Measurements from ENCODE around the gene MRPL28.
"Not testable (repeated sequence)": the region's sequence is repeated elsewhere in the genome, so short reads cannot be mapped to it uniquely, and the experiment has no call there.

MRPL28 gene

DNA sequence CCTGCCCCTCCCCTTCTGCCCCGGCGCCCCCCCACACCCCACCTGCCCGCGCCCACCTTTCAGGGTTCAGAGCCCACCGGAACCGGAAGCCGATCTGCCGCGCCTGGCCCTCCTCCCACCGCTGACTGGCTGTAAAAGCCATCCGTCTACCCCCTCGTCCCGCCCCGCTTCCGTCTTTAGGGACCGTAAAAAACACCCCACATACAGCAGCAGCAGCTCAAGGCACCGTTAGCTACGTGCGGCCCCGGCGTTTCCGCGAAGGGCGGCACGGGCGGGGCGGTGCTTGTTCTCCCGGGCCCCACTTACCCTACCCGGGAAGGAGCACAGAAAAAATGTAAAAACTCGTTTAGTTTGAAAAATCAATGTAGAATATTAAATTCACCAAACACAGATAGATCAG, at the start of gene MRPL28:
Gene MRPL28, minus strand, starts transcription at position 96 of the 400 bp plus-strand sequence. CDS start 320 bp downstream, outside the sequence.
- DNase-seq = peak; percentile 96

DNA sequence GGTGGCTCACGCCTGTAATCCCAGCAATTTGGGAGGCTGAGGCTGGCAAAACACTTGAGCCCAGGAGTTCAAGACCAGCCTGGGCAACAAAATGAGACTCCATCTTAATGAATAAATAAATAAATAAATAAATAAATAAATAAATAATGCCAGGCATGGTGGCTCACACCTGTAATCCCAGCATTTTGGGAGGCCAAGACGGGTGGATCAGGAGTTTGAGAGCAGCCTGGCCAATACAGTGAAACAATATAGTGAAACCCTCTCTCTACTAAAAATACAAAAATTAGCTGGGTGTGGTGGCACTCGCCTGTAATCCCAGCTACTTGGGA, 44.8 kb upstream of the MRPL28 start:
- DNase-seq = not testable (repeated sequence)

DNA sequence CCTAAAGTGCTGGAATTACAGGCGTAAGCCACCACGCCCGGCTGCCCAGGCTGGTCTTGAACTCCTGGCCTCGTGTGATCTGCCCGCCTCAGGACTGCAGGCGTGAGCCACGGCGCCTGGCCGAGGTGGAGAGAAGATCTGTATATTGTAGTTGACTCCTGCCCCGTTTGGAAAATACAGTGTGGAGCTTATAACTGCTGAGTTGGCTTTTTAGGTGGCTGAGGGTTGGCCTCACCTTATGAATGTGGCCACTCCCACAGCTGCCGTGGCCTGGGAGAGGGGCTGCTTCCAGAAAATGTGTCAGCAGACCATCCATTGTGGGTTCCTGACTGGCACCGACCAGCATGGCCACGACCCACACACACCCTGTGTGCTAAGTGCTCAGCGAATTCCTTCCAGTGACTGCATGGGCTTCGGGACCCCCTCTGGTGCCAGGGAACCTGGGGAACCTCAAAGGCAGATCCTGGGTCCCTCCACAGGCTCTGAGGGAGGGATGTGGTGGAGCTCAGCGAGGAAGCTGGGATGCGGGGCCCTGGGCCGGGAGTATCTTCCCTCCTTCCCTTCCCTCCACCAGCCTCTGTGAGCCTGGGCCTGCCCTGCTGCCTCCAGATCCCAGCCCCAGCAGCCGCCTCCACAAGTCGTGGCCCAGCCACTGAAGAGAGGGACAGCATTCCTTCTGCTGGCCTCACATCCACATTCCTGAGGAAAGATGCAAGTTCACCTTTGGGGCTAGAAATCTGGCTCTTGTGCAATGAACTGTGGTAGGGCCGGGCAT, 44.2 kb upstream of the MRPL28 start:
- DNase-seq = no peak

DNA sequence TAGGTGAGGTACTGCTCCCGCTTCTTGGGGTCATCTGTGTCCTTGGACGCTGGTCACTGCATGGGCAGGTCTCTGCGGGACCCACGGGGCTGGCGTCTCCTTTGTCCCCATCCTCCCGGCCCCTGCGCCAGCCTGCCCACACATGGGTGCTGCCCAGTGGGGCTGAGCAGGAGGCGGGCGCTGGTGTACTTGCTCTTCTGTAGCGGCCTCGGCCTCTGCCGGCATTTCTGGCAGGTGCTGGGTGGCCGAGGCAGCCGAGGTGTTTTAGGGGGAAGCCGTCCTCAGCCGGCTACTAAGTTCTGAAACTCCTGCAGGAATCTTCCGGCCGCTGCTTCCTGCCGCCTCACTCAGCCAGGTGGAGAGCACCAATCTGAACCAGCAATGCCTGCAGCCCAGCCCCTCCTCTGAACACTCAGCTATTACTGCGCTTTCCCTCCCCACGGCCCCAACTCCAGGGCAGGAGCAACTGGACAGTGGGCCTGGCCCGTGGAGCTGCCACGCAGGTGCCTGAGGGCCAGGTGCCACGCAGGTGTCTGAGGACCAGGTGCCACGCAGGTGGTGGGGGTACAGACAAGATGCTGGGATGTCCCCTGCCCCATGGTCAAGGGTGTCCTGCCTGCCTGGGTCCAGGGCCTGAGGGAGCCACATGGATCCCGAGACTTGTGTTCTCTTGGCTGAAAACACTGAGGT, 41.4 kb upstream of the MRPL28 start:
- no peak for DNase-seq

DNA sequence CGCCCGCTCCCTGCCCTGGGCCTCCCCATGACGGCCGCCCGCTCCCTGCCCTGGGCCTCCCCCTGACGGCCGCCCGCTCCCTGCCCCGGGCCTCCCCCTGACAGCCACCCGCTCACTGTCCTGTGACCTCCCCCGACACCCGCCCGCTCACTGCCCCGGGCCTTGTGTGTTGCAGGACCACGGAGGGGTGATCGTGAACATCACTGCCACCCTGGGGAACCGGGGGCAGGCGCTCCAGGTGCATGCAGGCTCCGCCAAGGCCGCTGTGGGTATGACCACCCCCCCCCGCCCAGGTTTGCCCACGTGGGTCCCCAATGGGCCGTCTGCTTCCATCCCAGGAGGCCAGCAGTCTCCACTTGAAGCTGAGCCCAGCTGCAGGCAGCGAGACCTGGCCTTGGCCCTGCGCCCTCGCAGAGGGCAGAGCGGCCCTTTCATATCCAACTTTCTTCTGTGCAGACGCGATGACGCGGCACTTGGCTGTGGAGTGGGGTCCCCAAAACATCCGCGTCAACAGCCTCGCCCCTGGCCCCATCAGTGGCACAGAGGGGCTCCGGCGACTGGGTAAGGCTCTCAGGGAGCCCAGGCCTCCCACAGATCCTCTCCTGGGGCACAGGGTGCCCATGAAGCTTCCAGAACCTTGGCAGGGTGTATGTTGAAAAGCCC, 40.3 kb upstream of the MRPL28 start:
- DNase-seq = no peak

DNA sequence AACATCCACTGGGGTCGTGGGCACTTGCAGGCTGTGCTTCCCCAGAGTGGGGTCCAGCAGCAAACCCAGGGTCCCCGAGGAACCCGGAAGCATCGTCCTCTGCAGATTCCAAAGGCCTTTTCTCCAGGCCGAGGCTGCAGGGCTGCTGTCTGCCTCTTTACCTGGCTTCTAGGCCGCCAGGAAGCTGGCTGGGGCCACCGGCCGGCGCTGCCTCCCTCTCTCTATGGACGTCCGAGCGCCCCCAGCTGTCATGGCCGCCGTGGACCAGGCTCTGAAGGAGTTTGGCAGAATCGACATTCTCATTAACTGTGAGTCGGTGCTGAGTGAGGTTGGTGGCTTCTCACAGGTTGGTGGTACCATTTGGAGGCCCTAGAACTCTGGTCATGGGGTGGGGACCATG, 36.9 kb upstream of the MRPL28 start:
- no peak for DNase-seq

DNA sequence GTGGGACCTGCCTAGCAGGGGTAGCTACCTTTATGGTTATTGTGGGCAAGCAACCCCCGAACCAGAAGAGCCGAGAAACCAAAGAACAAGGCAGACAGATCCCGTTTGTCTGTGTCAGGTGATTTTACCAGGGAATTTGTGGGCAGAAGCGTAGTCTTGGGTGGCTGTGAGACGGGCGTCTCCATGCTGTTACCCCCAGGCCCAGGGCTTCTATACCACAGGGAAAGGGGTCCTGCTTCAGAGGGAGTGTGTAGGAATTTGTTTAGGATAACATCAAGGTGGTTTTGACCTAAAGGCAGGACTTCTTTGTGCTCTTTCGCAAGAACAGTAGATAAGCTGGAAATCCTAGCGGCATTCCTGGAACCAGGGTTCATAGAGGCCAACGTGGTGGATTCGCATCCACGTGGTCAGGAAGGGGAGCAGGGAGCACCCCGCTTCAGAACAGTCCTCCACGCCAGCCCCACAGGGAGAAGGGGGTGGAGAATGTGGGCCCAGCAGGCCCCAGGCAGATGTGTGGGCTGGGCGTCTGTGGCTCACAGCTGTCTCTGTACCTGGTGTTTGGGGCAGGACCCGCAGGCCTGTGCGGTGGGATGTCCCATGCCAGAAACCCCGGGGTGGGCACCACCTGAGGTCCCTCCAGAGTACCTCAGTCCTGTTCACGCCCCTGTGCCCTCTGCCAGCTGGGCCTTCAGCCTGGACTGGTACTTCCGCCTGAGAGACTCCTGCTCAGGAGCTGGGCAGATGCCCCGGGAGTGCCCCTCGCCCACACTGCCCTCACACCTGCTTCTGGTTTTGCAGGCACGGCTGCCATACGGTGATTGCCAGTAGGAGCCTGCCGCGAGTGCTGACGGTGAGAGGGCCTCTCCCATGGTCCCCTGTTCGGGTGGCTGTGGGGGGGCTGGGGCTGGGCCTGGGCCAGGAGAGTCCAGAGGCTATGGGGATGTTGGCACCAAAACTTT, 35.5 kb upstream of the MRPL28 start:
- no peak for DNase-seq

DNA sequence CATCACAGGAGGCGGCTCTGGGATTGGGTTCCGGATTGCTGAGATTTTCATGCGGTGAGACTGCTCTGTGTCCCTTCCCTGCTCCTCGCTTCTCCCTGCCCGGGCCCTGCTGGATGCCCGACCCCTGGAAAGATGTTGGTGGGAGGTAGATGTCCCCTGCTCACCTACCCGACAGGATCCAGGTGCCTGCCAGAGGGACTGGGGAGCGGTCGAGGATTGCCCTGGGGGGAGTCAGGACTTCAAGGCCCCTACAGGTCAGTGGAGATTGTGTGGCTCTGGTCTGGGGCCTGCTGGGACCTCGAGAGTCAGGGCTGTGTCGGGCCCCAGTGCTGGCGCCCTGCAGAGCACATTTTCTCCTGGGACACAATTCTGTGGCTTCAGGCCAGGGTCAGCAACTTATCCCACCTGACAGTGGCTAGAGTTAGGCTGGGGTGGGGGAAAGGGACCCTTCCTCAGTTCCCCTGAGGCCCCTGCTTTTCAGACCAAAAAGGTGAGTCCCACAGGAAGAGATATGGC, 34.7 kb upstream of the MRPL28 start:
- no peak for DNase-seq

DNA sequence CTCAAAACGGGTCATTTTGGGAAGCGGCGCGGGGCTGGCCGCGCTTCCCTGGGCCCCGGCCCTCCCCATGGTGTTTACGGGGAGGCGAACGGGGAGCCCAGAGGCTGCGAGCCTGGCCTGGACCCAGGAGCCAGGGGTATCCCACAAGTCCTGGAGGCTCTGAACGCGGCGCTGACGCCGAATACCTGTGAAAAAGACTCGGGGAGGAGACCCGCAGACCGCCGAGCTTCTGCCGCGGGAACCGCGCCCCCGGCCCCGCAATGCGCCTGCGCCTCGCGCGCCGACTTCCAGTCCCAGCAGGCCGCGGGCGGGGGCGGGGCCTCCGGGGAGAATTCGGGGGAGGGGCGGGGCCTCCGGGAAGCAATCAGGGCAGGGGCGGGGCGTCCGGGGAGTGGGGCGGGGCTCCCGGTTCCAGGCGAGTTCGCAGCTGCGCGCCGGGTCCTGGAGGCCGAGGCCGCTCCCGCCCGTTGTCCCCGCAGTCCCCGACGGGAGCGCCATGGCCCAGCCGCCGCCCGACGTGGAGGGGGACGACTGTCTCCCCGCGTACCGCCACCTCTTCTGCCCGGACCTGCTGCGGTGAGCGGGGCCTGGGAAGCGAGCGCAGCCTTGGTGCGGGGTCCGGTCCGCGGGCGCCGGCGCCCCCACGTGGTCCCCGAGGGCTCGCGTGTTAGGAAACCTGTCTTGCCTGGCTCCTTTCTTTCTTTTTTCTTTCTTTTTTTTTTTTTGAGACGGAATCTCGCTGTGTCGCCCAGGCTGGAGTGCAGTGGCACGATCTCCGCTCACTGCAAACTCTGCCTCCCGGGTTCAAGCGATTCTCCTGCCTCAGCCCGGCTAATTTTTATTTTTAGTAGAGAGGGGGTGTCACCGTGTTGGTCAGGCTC, 31.4 kb upstream of the MRPL28 start, which contains the start of gene DECR2:
Gene DECR2, plus strand, starts transcription at position 418 of the 881 bp plus-strand sequence. Its CDS starts 79 bp downstream, at position 497.
- DNase-seq = peak; percentile 99

DNA sequence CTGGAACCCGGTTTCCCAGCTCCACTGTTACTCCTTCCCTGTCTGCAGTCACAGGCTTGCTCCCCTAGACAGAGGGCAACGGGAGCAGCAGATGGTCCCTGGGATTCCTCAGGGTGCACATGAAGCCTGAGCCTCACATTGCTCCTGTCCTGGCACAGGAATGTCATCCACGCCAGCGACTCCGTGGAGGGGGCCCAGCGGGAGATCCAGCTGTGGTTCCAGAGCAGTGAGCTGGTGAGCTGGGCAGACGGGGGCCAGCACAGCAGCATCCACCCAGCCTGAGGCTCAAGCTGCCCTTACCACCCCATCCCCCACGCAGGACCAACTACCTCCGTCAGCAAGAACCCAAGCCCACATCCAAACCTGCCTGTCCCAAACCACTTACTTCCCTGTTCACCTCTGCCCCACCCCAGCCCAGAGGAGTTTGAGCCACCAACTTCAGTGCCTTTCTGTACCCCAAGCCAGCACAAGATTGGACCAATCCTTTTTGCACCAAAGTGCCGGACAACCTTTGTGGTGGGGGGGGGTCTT, 29.8 kb upstream of the MRPL28 start:
- no peak for DNase-seq

DNA sequence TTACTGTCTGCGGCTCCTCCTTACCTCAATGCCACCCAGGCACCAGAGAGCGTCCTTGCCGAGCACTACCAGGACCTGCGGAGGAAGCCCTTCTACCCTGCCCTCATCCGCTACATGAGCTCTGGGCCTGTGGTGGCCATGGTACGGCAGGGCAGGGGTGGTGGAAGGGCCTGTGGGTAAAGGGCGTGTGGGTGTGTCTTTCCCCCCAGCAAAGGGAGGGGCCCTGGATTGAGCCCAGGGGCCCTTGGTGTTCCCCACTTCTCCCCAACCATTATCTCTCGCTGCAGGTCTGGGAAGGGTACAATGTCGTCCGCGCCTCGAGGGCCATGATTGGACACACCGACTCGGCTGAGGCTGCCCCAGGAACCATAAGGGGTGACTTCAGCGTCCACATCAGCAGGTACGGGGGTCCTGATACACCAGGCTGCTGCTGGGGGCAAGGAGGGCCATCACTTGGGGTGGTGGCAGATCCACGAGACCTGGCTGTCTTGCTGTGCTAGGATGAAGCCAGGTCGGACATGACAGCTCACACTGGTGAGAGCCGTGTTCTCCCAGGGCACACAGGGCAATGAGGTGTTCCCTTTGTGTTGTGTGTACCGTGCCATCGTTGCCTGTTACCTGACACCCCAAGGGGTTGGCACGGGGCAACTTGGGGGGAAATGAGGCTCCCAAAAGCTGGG, 29.1 kb upstream of the MRPL28 start:
- no peak for DNase-seq

DNA sequence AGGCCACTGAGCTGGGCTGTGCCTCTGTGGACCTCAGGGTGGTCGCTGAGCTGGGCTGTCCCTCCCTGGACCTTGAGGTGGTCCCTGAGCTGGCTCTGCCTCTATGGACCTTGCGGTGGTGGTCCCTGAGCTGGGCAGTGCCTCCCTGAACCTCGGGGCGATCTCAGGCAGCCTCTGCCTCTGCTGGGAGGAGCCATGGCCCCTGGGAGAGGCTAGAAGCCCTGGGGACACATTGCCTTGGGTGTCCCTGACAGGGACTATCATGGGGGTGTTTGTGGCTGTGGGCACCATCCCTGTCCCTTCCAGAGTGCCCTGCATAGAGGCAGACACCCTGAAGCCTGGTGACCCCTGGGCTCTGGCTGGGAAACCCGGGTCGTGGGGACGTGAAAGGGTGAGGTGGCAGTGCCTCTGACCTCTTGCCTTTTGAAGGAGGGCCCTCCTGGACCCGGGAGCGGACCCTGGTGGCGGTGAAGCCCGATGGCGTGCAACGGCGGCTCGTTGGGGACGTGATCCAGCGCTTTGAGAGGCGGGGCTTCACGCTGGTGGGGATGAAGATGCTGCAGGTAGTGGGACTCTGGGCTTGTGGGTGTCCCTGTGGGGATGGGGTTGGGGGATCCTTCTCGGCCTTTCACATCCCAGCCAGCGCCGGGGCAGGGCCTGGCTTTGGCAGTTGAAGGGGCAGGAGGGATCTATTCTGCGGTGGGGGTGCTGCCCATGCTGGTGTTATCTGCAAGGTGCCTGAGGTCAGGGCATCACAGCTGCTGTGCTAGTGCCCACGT, 28.4 kb upstream of the MRPL28 start:
- no peak for DNase-seq

DNA sequence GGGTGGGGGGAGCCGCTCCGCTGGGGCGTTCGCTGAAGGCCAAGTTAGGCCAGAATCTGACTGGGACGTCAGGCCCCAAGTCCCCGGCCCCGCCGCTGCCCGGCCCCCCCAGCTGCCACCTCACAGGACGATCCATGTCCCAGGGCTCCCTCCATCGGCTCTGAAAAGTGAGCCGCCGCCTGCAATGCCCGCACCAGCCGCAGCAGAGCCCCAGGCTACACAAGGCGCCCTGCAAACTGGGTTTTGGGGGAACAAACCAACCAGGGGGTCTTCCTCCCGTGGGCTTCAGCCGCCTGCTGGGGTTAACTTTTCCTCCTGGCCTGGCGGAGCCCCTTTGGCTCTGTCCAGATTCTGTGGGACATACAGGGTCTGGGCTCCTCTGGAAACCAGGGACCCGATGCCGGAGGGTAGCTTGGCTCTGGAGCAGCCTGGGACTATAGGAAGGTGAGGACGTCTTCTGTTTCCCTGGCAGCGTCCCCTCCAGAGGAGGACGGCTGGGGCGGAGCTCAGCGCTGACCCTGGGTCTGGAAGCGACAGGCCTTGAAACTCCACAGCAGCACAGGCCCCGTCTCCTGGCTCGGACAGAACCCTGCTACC, 27.5 kb upstream of the MRPL28 start:
- DNase-seq = peak; percentile 55

DNA sequence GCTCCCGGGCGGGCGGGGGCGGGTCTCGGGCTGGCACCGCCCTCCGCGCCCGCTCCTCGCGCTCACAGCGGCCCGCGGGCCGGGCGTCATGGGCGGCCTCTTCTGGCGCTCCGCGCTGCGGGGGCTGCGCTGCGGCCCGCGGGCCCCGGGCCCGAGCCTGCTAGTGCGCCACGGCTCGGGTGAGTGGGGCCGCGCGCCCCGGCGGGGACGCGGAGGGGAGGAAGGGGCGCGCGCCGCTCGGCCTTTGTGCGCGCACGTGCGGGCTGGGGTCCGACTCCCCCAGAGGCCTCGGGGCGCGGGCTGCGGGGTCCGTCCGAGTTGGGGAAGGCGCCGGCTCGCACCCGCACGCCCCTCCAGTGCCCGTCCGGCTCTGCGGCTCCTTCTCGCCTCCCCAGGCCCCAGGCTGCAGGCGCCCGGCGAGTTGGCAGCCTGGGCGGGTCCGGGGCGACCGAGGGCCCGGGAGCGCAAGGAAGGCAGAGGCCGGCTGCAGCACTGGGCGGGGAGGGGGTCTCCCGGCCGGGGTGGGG, 26.9 kb upstream of the MRPL28 start, which contains the start of gene NME4:
Gene NME4, plus strand, starts transcription at position 65 of the 527 bp plus-strand sequence. Its CDS starts 24 bp downstream, at position 89.
- DNase-seq = peak; percentile 34

DNA sequence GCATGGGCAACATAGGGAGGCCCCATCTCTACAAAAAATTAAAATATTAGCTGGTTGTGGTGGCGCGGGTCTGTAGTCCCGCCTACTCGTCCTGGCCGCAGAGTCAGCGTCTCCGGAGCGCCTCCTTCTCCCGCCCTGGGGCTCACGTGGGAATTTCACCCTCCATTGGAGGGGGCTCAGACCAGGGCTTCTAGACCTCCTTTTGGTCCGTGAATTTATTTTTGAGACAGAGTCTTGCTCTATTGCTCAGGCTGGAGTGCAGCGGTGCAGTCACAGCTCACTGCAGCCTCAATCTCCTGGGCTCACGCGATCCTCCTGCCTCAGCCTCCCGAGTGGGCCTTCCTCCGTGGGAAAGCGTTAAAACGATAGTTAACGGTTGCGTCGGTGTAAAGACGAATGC, 26.3 kb upstream of the MRPL28 start:
- no peak for DNase-seq

DNA sequence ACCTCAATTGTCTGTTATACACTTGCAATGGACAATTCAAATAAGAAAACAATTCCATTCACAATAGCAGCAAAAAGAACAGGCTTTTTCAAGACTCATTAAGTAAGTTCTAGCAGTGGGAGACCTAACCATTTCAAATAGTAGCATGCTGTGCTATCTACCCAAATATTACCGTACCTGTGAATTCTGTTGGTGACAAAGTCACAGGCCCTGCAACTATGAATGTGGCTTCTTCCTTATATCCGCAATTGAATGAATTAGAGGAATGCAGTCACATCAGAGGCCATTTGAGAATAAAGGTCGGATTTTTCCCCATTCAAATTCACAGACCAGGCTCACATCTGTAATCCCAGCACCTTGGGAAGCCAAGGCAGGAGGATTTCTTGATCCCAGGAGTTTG, 25.9 kb upstream of the MRPL28 start:
- no peak for DNase-seq

DNA sequence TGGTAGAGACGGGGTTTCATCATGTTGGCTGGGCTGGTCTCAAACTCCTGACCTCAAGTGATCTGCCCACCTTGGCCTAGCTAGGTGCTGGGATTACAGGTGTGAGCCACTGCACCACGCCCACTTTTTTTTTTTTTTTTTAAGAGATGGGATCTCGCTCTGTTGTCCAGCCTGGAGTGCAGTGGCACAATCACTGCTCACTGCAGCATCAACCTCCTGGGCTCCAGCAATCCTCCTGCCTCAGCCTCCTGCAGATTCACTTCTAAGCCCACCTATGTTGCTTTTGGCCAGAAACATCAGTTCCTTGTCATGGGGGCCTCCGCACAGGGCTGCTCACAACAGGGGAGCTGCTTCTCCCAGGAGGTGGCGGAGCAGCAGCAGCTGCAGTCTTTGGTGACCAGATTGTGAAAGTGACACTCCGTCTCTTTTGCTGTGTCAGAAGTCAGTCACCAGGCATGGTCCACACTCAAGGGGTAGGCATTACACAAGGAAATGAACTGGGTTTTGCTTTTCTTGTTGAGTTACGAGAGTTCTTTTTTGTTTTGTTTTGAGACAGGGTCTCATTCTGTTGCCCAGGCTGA, 22.2 kb upstream of the MRPL28 start:
- peak; percentile 50 for DNase-seq

DNA sequence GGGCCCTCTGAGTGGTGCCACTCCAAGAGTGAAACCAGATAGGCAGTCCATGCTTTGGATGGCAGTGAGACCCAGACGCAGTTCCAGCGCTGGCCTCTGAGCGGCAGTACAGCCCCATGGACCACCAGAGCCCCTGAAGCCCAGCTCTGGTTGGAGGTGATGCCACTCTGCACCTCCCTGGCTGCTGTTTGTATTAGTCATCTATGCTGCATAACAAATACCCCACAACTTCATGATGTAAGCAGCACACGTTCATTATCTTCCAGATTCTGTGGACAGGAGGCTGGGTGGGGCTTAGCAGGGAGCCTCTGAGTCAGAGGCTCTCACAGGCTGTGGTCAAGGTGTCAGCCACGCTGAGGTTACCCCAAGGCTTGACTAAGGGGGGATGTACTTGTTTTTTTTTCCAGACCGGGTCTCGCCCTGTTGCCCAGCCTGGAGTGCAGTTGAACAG, 21.6 kb upstream of the MRPL28 start:
- DNase-seq = peak; percentile 91

All from activated CD4-positive, alpha-beta T cell treated with anti-CD3 and anti-CD28 coated beads for 48 hours (primary cell).